ENCODE measurements around the gene S100A3. TPM values are rescaled to one million over a fixed set of nuclear protein-coding genes. Genes with fewer than 3 reads are reported as not detected.

S100A3 gene
- total and polyA plus RNA-seq, 2 of the 13 experiments (the other 11 are each of a cell fraction or from before 2014, with no cell fraction given), result 2.5 to 4.5 TPM

GRCh38 chr1:153566414-153567371 is 17.6 kb upstream of the S100A3 start (continued):
- 0 out of 2 replicates have a peak, but pooled peaks have one; percentile 42 for TF ChIP-seq ZNF230 (CRISPR knock-in tag; IDR thresholded peaks at IDR 0.05)
- TF ChIP-seq MXI1 (IDR thresholded peaks at IDR 0.05; ENCODE audit: borderline replicate concordance, low read depth, low read length), result peak; percentile 12; the same call in 1 of the 3 replicates
- TF ChIP-seq ZFX (CRISPR knock-in tag; IDR thresholded peaks at IDR 0.05; ENCODE audit: low read depth), result peak; percentile 63
- TF ChIP-seq ZGPAT (CRISPR knock-in tag; IDR thresholded peaks at IDR 0.05), result peak; percentile 71
- no peak for TF ChIP-seq HDAC6 (IDR thresholded peaks at IDR 0.05; ENCODE audit: low read depth, low read length)
- TF ChIP-seq KLF12 (CRISPR knock-in tag; IDR thresholded peaks at IDR 0.05; ENCODE audit: borderline replicate concordance), result peak; percentile 44; the same call in 1 of the 2 replicates
- no peak for TF ChIP-seq SMAD3 (CRISPR knock-in tag; IDR thresholded peaks at IDR 0.05)
- 0 out of 2 replicates have a peak, but pooled peaks have one; percentile 18 for TF ChIP-seq THAP11 (CRISPR knock-in tag; IDR thresholded peaks at IDR 0.05)
- no peak for TF ChIP-seq ZNF451 (CRISPR knock-in tag; IDR thresholded peaks at IDR 0.05)
- TF ChIP-seq HNF4A (CRISPR knock-in tag; IDR thresholded peaks at IDR 0.05), result no peak
- TF ChIP-seq ZNF331 (CRISPR knock-in tag; IDR thresholded peaks at IDR 0.05), result peak; percentile 52; the same call in 1 of the 2 replicates
- peak; percentile 62; the same call in 1 of the 2 replicates for TF ChIP-seq SALL1 (CRISPR knock-in tag; IDR thresholded peaks at IDR 0.05)
- TF ChIP-seq ZNF383 (CRISPR knock-in tag; IDR thresholded peaks at IDR 0.05; ENCODE audit: borderline replicate concordance), result no peak
- TF ChIP-seq ZNF350 (CRISPR knock-in tag; IDR thresholded peaks at IDR 0.05; ENCODE audit: borderline replicate concordance, low read depth), result 0 out of 2 replicates have a peak, but pooled peaks have one; percentile 23
- TF ChIP-seq CCAR2 (optimal IDR thresholded peaks at IDR 0.05; ENCODE audit: low read depth, low read length), result peak; percentile 58
- 0 out of 2 replicates have a peak, but pooled peaks have one; percentile 36 for TF ChIP-seq ARID2 (CRISPR knock-in tag; IDR thresholded peaks at IDR 0.05; ENCODE audit: borderline replicate concordance)
- TF ChIP-seq GATAD1 (CRISPR knock-in tag; IDR thresholded peaks at IDR 0.05), result no peak
- TF ChIP-seq HDAC1 (CRISPR knock-in tag; IDR thresholded peaks at IDR 0.05), result peak; percentile 80
- peak; percentile 35 for TF ChIP-seq POLR2G (IDR thresholded peaks at IDR 0.05; ENCODE audit: low read depth, low read length)
- TF ChIP-seq, protein P1, sequence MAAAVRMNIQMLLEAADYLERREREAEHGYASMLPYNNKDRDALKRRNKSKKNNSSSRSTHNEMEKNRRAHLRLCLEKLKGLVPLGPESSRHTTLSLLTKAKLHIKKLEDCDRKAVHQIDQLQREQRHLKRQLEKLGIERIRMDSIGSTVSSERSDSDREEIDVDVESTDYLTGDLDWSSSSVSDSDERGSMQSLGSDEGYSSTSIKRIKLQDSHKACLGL (CRISPR knock-in tag; IDR thresholded peaks at IDR 0.05), result no peak
- no peak for TF ChIP-seq MBD4 (IDR thresholded peaks at IDR 0.05; ENCODE audit: borderline replicate concordance, low read length)
- TF ChIP-seq RXRA (CRISPR knock-in tag; IDR thresholded peaks at IDR 0.05), result peak; percentile 78
- TF ChIP-seq, protein P2, sequence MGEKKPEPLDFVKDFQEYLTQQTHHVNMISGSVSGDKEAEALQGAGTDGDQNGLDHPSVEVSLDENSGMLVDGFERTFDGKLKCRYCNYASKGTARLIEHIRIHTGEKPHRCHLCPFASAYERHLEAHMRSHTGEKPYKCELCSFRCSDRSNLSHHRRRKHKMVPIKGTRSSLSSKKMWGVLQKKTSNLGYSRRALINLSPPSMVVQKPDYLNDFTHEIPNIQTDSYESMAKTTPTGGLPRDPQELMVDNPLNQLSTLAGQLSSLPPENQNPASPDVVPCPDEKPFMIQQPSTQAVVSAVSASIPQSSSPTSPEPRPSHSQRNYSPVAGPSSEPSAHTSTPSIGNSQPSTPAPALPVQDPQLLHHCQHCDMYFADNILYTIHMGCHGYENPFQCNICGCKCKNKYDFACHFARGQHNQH (CRISPR knock-in tag; IDR thresholded peaks at IDR 0.05), result no peak
- TF ChIP-seq NRL (CRISPR knock-in tag; IDR thresholded peaks at IDR 0.05; ENCODE audit: borderline replicate concordance), result no peak
- TF ChIP-seq POLR2AphosphoS2 (IDR thresholded peaks at IDR 0.05; ENCODE audit: low read depth, low read length), result no peak

Measured in HepG2 (cell line).